Body of pancreas (tissue), 4 donors: ENCODE data around the gene PIP4P1. TPM values are rescaled to one million over a fixed set of nuclear protein-coding genes. Genes with fewer than 3 reads are reported as not detected.

Source experiments
- ATAC-seq: fragments of 150-250 bp; one replicate; pipeline ENCODE4 v1.9.1; 2016
- DNase-seq, 4 donors: peaks; one replicate each; pipeline ENCODE4 v3.0.0-alpha.2; 2019
- H3K27ac ChIP-seq, 4 donors: fragments of 200-600 bp; sonication (generic); 1 replicate in 3 of 4; 2 replicates in 1 of 4; pipeline versions ENCODE4 v1.5.1 to v1.6.1; 2016 to 2019; ENCODE audit warnings: mild to moderate bottlenecking in 1 of 4, mixed read lengths in 1 of 4, moderate library complexity in 1 of 4
- H3K27me3 ChIP-seq, 2 donors: fragments of 200-600 bp; sonication (generic); one replicate each; pipeline ENCODE4 v1.6.0; 2016; ENCODE audit warnings: mild to moderate bottlenecking in 1 of 2
- H3K36me3 ChIP-seq, 2 donors: fragments of 200-600 bp; sonication (generic); replicated peaks in 1 of 2; 2 replicates each; pipeline ENCODE4 v1.5.1; 2016; ENCODE audit warnings: low read depth in 2 of 2; ENCODE audit not compliant: insufficient read depth in 1 of 2
- H3K4me1 ChIP-seq: fragments of 200-600 bp; sonication (generic); one replicate; pipeline ENCODE4 v1.6.0; 2016
- H3K4me3 ChIP-seq, 2 donors: fragments of 200-600 bp; sonication (generic); 1 replicate in 1 of 2; 2 replicates in 1 of 2; pipeline ENCODE4 v1.5.1; 2016 to 2019
- H3K9me3 ChIP-seq, 3 donors: fragments of 200-600 bp; sonication (generic); 1 replicate in 2 of 3; 2 replicates in 1 of 3; pipeline ENCODE4 v1.5.1; 2016
- CTCF ChIP-seq, 7 experiments: fragments of 450-650 bp in 4 of 7; fragments of 200-600 bp in 3 of 7; sonication (generic) in 3 of 7; IDR thresholded peaks; one replicate each; pipeline ENCODE4 v1.5.1; 2016 to 2019; ENCODE audit warnings: antibody characterized with exemption in 7 of 7
- POLR2A ChIP-seq, 3 donors: fragments of 450-650 bp; IDR thresholded peaks; one replicate each; pipeline ENCODE4 v1.6.1; 2016; ENCODE audit warnings: antibody characterized with exemption in 3 of 3, mild to moderate bottlenecking in 2 of 3
- WGBS, 2 donors: methylation state at CpG; one replicate each; pipeline ENCODE4 v1.1.5; 2017; 5-methylcytosine and 5-hydroxymethylcytosine counted together
- intact Hi-C: fragments of 100-400 bp; cut with DNase I; formaldehyde crosslinking; loops from one replicate; pipeline ENCODE4 v1.15.1; 2023
- total RNA-seq, 2 donors: library from RNA; depleted of rRNA; stranded (reverse); fragments of >200 nt; gene quantifications; one replicate each; pipeline ENCODE4 v1.1.0, GENCODE V29; 2016

Gene PIP4P1
- total RNA-seq, 2 donors from 2014 or later: 12.2 to 12.5 TPM

GRCh38 chr14:20416223-20416622 is 45.0 kb downstream of the PIP4P1 start:
- ATAC-seq (no peak), DNase-seq (no peak)
- Histone ChIP-seq H3K27ac (peak overlapping the region in 1 of 4 donors; percentile 17), H3K9me3 (no peaks in the 10 kb centered on the region), H3K4me3 (no peak overlapping the region), H3K36me3 (no peaks in the 10 kb centered on the region), H3K4me1 (peaks cover 43% of the 10 kb centered on the region), H3K27me3 (no peaks in the 10 kb centered on the region)
- 84 to 93% methylated on average over 2 of the region's 2 CpGs for whole genome bisulfite sequencing, 2 donors
- intact Hi-C loops: no loop called here
- TF ChIP-seq POLR2A (IDR thresholded peaks at IDR 0.05) (no peak), CTCF (IDR thresholded peaks at IDR 0.05) (no peak)

- WGBS, 2 donors: 49 to 62% methylated on average over 3 of the region's 3 CpGs
- intact Hi-C loops: no loop called here
- H3K36me3 ChIP-seq: no peaks in the 10 kb centered on the region
- TF ChIP-seq POLR2A (IDR thresholded peaks at IDR 0.05) (no peak), CTCF (IDR thresholded peaks at IDR 0.05) (peak in 6 of 7 experiments; percentile 30 to 53 (median 47))
- peak overlapping the region in 1 of 4 donors; percentile 17 for H3K27ac ChIP-seq
- H3K4me1 ChIP-seq: peaks cover 43% of the 10 kb centered on the region
- DNase-seq (peak in 2 of 4 donors; percentile 23 to 29), ATAC-seq (no peak)
- H3K27me3 ChIP-seq: no peaks in the 10 kb centered on the region
- H3K4me3 ChIP-seq: no peak overlapping the region
- H3K9me3 ChIP-seq: no peaks in the 10 kb centered on the region
These were observed 45.4 kb downstream of the PIP4P1 start for GRCh38 chr14:20415782-20416206.

- 3 to 4% methylated on average over 9 of the region's 9 CpGs for WGBS, 2 donors
- peaks cover 39% of the 10 kb centered on the region for H3K4me1 ChIP-seq
- intact Hi-C loops: no loop called here
- H3K4me3 ChIP-seq: peak overlapping the region; percentile 47 to 87
- DNase-seq: no peak
- ATAC-seq: no peak
- H3K27ac ChIP-seq: peak overlapping the region; percentile 63 to 96 (median 91)
- no peaks in the 10 kb centered on the region for H3K27me3 ChIP-seq
- H3K36me3 ChIP-seq: no peaks in the 10 kb centered on the region
- TF ChIP-seq CTCF (IDR thresholded peaks at IDR 0.05): no peak
- TF ChIP-seq POLR2A (IDR thresholded peaks at IDR 0.05): no peak
- H3K9me3 ChIP-seq: no peaks in the 10 kb centered on the region
These were observed 47.5 kb downstream of the PIP4P1 start for GRCh38 chr14:20413744-20414082.

GRCh38 chr14:20412876-20413743 is 48.1 kb downstream of the PIP4P1 start, which contains the start of gene TEP1:
TSS of gene TEP1 (minus strand) at chr14:20413501. CDS start at chr14:20408439, 5,062 bp downstream.
- TF ChIP-seq CTCF (IDR thresholded peaks at IDR 0.05) (peak in 2 of 7 experiments; percentile 6 to 18), POLR2A (IDR thresholded peaks at IDR 0.05) (peak; percentile 70 to 86 (median 85))
- DNase-seq: peak; percentile 88 to 92 (median 90)
- ATAC-seq: peak; percentile 97
- H3K27ac ChIP-seq: peak within 1 kb of the TSS; percentile 63 to 96 (median 91)
- peaks cover 0 to 2% of the 10 kb centered on the region in 2 donors for H3K36me3 ChIP-seq
- no peaks in the 10 kb centered on the region for H3K27me3 ChIP-seq
- no peaks in the 10 kb centered on the region for H3K9me3 ChIP-seq
- H3K4me1 ChIP-seq: peaks cover 33% of the 10 kb centered on the region
- 0% methylated on average over 36 to 42 of the region's 43 CpGs for WGBS, 2 donors
- intact Hi-C loops: no loop called here
- peak within 1 kb of the TSS; percentile 47 to 87 for H3K4me3 ChIP-seq
